DND-41 (cell line): ENCODE data around the gene CIDEA.

Experiments used
- ATAC-seq: fragments of 200-7000 bp; cut with Tn5 transposase; 3 replicates; pipeline ENCODE4 v1.9.1; 2021; ENCODE audit warnings: low read depth; ENCODE audit not compliant: insufficient read depth
- DNase-seq: peaks from one replicate; pipeline ENCODE4 v3.0.0-alpha.2; 2020
- H2AFZ ChIP-seq: 2 replicates; pipeline ENCODE4 v1.6.0; 2012; ENCODE audit warnings: low read depth, low read length
- H3K27ac ChIP-seq: 2 replicates; pipeline ENCODE4 v1.5.1; 2012; ENCODE audit warnings: low read length, inconsistent platforms
- H3K27me3 ChIP-seq: fragments of 200-600 bp; sonication (generic); 2 replicates; pipeline ENCODE4 v1.6.0; 2012; ENCODE audit warnings: low read length, mild to moderate bottlenecking, inconsistent platforms; ENCODE audit not compliant: insufficient read depth, poor library complexity
- H3K36me3 ChIP-seq: 2 replicates; pipeline ENCODE4 v1.5.1; 2012; ENCODE audit warnings: low read length, inconsistent platforms; ENCODE audit not compliant: insufficient read depth
- H3K4me1 ChIP-seq: 2 replicates; pipeline ENCODE4 v1.5.1; 2012; ENCODE audit warnings: mild to moderate bottlenecking, low read length; ENCODE audit not compliant: insufficient read depth
- H3K4me2 ChIP-seq: 2 replicates; pipeline ENCODE4 v1.6.0; 2012; ENCODE audit warnings: mild to moderate bottlenecking, moderate library complexity, low read length, inconsistent platforms; ENCODE audit not compliant: insufficient read depth
- H3K4me3 ChIP-seq, 2 experiments: fragments of 200-600 bp in 1 of 2; shearing (Covaris generic) in 1 of 2; 2 replicates each; pipeline ENCODE4 v1.5.1; 2012 to 2016; ENCODE audit warnings: inconsistent platforms in 2 of 2, low read length in 2 of 2, mild to moderate bottlenecking in 2 of 2, low read depth in 1 of 2, moderate library complexity in 1 of 2
- H3K79me2 ChIP-seq: 2 replicates; pipeline ENCODE4 v1.6.0; 2012; ENCODE audit warnings: low read length, inconsistent platforms; ENCODE audit not compliant: insufficient read depth
- H3K9ac ChIP-seq: 2 replicates; pipeline ENCODE4 v1.6.0; 2012; ENCODE audit warnings: low read depth, mild to moderate bottlenecking, inconsistent platforms, low read length, moderate library complexity
- H3K9me3 ChIP-seq: 2 replicates; pipeline ENCODE4 v1.5.1; 2012; ENCODE audit warnings: low read length, moderate library complexity, mild to moderate bottlenecking, inconsistent platforms; ENCODE audit not compliant: insufficient read depth, severe bottlenecking
- H4K20me1 ChIP-seq: 2 replicates; pipeline ENCODE4 v1.6.0; 2012; ENCODE audit warnings: low read length; ENCODE audit not compliant: insufficient read depth
- EZH2 ChIP-seq: IDR thresholded peaks from 3 replicates; pipeline ENCODE4 v1.6.1; 2012; ENCODE audit warnings: borderline replicate concordance, low read depth, mild to moderate bottlenecking, moderate library complexity, low read length, inconsistent platforms; ENCODE audit not compliant: severe bottlenecking
- TF ChIP-seq, protein P1 (sequence below): IDR thresholded peaks from 2 replicates; pipeline ENCODE4 v1.5.1; 2012; ENCODE audit warnings: borderline replicate concordance, low read length, moderate library complexity, mild to moderate bottlenecking; ENCODE audit not compliant: poor library complexity, severe bottlenecking; ENCODE audit errors: extremely low read depth

Gene CIDEA

DNA sequence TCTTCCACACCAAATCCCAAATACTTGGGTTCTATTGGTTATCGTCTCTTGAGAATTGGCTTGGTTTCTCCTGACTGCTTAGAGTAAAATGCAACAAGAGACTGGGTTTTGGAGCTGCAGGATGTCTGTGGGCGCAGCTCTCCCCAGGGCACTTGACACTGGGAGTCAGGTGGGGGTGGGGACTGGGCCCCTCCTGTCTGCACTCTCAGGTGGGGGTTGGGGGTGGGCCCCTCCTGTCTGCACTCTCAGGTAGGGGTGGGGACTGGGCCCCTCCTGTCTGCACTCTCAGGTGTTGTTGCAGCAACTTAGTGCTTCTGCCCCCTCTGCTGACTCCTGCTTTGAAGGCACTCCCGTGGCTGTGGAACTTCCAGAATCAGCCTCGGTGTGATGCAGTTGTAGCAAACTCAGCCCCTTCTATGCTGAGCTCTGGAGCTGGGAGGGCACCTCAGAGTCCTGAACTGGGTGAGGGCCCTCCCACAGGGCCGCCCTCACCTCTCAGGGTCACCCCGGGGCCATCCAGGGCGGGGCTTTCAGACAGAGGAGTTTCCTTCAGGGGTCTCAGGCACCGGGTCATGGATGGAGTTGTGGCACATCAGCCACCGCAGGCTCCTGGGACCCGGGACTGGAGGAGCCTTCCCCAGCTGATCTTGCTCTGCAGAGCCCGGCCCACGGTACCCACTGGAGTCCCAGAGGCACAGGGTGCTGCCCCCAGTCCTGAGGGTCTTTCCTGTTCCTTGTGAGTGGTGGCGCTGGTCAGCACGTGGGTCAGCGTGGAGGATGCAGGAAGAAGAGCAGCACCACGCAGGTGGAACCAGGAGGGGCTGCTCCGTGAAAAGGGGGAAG is 22.9 kb upstream of the CIDEA start:
- H3K27me3 ChIP-seq, result peaks cover 8% of the 10 kb centered on the region
- H4K20me1 ChIP-seq, result no peaks in the 10 kb centered on the region
- H3K4me2 ChIP-seq, result no peak overlapping the region
- H3K79me2 ChIP-seq, result no peaks in the 10 kb centered on the region
- TF ChIP-seq EZH2, result no peak
- TF ChIP-seq, protein P1, sequence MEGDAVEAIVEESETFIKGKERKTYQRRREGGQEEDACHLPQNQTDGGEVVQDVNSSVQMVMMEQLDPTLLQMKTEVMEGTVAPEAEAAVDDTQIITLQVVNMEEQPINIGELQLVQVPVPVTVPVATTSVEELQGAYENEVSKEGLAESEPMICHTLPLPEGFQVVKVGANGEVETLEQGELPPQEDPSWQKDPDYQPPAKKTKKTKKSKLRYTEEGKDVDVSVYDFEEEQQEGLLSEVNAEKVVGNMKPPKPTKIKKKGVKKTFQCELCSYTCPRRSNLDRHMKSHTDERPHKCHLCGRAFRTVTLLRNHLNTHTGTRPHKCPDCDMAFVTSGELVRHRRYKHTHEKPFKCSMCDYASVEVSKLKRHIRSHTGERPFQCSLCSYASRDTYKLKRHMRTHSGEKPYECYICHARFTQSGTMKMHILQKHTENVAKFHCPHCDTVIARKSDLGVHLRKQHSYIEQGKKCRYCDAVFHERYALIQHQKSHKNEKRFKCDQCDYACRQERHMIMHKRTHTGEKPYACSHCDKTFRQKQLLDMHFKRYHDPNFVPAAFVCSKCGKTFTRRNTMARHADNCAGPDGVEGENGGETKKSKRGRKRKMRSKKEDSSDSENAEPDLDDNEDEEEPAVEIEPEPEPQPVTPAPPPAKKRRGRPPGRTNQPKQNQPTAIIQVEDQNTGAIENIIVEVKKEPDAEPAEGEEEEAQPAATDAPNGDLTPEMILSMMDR, result no peak
- no peak overlapping the region for H3K9ac ChIP-seq
- no peak overlapping the region for H3K4me3 ChIP-seq
- no peaks in the 10 kb centered on the region for H3K36me3 ChIP-seq
- no peaks in the 10 kb centered on the region for H3K9me3 ChIP-seq
- H3K27ac ChIP-seq, result no peak overlapping the region
- DNase-seq (no peak), ATAC-seq (no peak)
- no peaks in the 10 kb centered on the region for H3K4me1 ChIP-seq
- H2AFZ ChIP-seq, result no peak overlapping the region

DNA sequence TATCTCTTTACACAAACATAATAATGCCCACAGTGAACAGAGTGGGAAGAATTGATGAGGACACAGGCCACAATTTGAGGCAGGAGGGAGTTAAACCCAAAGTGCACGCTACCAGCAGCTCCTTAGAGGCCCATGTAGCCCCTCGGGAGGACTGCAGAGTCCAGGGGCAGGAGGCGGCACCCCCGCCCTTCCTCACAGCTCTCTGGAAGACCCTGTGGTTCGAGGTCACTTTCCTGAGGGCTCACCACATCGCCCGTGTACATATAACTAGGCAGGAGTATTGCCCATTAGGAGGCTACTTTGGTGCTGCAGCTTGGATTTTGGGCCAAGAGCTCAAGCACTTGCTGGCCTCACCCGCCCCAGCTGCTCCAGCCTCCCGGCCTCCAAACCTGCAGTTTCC is 22.2 kb upstream of the CIDEA start:
- Histone ChIP-seq H3K27me3 (peaks cover 8% of the 10 kb centered on the region), H2AFZ (no peak overlapping the region), H3K4me2 (no peak overlapping the region), H3K9me3 (no peaks in the 10 kb centered on the region), H3K36me3 (no peaks in the 10 kb centered on the region), H3K4me1 (no peaks in the 10 kb centered on the region), H3K79me2 (no peaks in the 10 kb centered on the region), H3K4me3 (no peak overlapping the region), H3K27ac (no peak overlapping the region), H3K9ac (no peak overlapping the region), H4K20me1 (no peaks in the 10 kb centered on the region)
- TF ChIP-seq EZH2, result no peak
- TF ChIP-seq, protein P1, result no peak
- no peak for ATAC-seq
- DNase-seq, result no peak

- no peaks in the 10 kb centered on the region for H3K9me3 ChIP-seq
- no peak overlapping the region for H3K27ac ChIP-seq
- no peak overlapping the region for H3K4me3 ChIP-seq
- H3K9ac ChIP-seq, result no peak overlapping the region
- no peaks in the 10 kb centered on the region for H3K36me3 ChIP-seq
- ATAC-seq (no peak), DNase-seq (no peak)
- H2AFZ ChIP-seq, result no peak overlapping the region
- H4K20me1 ChIP-seq, result no peaks in the 10 kb centered on the region
- no peaks in the 10 kb centered on the region for H3K79me2 ChIP-seq
- H3K4me1 ChIP-seq, result no peaks in the 10 kb centered on the region
- no peak for TF ChIP-seq EZH2
- TF ChIP-seq, protein P1, result no peak
- H3K27me3 ChIP-seq, result peaks cover 8% of the 10 kb centered on the region
- no peak overlapping the region for H3K4me2 ChIP-seq
Observed at GRCh38 chr18:12233378-12233777, 20.8 kb upstream of the CIDEA start.
